ENCODE results near the gene SEZ6.

The SEZ6 gene

GRCh38 chr17:29014716-29015115 is 8.9 kb upstream of the SEZ6 start:
- no peak overlapping the region for H3K4me3 ChIP-seq (ENCODE audit: control insufficient read depth, low read depth, low read length)
- DNase-seq (ENCODE audit: low read depth): no peak
- TF ChIP-seq, protein P1, sequence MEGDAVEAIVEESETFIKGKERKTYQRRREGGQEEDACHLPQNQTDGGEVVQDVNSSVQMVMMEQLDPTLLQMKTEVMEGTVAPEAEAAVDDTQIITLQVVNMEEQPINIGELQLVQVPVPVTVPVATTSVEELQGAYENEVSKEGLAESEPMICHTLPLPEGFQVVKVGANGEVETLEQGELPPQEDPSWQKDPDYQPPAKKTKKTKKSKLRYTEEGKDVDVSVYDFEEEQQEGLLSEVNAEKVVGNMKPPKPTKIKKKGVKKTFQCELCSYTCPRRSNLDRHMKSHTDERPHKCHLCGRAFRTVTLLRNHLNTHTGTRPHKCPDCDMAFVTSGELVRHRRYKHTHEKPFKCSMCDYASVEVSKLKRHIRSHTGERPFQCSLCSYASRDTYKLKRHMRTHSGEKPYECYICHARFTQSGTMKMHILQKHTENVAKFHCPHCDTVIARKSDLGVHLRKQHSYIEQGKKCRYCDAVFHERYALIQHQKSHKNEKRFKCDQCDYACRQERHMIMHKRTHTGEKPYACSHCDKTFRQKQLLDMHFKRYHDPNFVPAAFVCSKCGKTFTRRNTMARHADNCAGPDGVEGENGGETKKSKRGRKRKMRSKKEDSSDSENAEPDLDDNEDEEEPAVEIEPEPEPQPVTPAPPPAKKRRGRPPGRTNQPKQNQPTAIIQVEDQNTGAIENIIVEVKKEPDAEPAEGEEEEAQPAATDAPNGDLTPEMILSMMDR (IDR thresholded peaks at IDR 0.05; ENCODE audit: control insufficient read depth, insufficient read depth, low read depth, low read length, missing control alignments): no peak

- no peak for DNase-seq (ENCODE audit: low read depth)
- no peak overlapping the region for H3K4me3 ChIP-seq (ENCODE audit: control insufficient read depth, low read depth, low read length)
These were observed 6.7 kb upstream of the SEZ6 start for GRCh38 chr17:29012535-29012934.

GRCh38 chr17:29010586-29010985 is 4.8 kb upstream of the SEZ6 start:
- H3K4me3 ChIP-seq (ENCODE audit: control insufficient read depth, low read depth, low read length): no peak overlapping the region
- DNase-seq (ENCODE audit: low read depth): no peak
- TF ChIP-seq, protein P1 (IDR thresholded peaks at IDR 0.05; ENCODE audit: control insufficient read depth, insufficient read depth, low read depth, low read length, missing control alignments): no peak

More at GRCh38 chr17:29012535-29012934, 6.7 kb upstream of the SEZ6 start:
- TF ChIP-seq, protein P1 (IDR thresholded peaks at IDR 0.05; ENCODE audit: control insufficient read depth, insufficient read depth, low read depth, low read length, missing control alignments): no peak

- no peak overlapping the region for H3K4me3 ChIP-seq (ENCODE audit: control insufficient read depth, low read depth, low read length)
- TF ChIP-seq, protein P1 (IDR thresholded peaks at IDR 0.05; ENCODE audit: control insufficient read depth, insufficient read depth, low read depth, low read length, missing control alignments): no peak
- no peak for DNase-seq (ENCODE audit: low read depth)
These were observed 4.3 kb upstream of the SEZ6 start for GRCh38 chr17:29010129-29010528.

- no peak overlapping the region for H3K4me3 ChIP-seq (ENCODE audit: control insufficient read depth, low read depth, low read length)
- DNase-seq (ENCODE audit: low read depth): no peak
- TF ChIP-seq, protein P1 (IDR thresholded peaks at IDR 0.05; ENCODE audit: control insufficient read depth, insufficient read depth, low read depth, low read length, missing control alignments): no peak
These were observed 2.8 kb upstream of the SEZ6 start for GRCh38 chr17:29008591-29008990.

DNA sequence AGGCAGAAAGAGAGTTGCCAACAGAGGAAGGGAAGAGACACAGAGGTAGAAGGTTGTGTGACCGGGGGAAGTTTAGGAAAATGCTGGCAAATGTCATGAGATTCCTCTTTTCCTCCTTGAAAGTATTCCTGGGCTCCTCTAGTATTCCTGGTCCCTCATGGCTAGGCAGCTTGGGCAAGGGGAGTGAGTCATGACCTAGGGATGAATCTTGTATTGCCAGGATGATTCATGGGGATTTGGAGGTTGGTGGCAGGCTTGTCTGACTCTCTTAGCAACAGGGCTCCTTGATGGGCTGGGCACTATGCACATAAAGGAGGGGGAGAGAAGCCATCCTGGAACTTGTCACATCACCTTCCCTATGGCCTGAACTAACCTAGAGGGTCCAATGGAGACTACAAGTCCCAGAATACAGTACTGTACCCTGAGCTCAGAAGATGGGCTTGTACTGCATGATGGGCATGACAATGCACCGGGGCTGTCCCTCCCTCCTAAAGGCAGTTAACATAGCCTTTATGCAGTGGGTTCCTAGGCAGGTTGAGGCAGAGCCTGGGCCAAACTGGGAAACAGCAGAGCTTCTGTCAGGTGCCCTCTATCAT is 2.1 kb upstream of the SEZ6 start:
- TF ChIP-seq, protein P1 (IDR thresholded peaks at IDR 0.05; ENCODE audit: control insufficient read depth, insufficient read depth, low read depth, low read length, missing control alignments): no peak
- DNase-seq (ENCODE audit: low read depth): no peak
- H3K4me3 ChIP-seq (ENCODE audit: control insufficient read depth, low read depth, low read length): no peak overlapping the region

Data from AG09309 (cell line).